ENCODE measurements around the gene ATP5F1D.

DNA sequence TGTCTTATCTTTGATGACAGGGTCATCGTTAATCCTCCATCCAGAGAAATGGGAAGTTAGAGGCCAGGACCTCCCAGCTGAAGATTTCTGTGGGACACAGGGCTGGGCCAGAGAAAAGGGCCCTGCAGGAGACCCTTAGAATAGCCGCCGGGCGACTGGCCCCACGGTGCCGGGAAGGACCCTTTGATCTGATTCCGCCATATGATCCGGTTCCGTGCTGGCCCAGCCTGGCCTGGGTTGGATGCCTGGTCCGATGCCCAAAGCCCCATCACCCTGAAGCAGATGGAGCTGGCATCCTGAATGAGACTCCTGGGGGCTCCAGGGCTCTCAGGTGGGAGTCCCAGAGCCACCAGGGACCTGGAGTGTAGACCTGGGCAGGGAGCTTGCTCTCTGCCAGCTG lies 42.0 kb upstream of the ATP5F1D start:
- TF ChIP-seq, protein P1, sequence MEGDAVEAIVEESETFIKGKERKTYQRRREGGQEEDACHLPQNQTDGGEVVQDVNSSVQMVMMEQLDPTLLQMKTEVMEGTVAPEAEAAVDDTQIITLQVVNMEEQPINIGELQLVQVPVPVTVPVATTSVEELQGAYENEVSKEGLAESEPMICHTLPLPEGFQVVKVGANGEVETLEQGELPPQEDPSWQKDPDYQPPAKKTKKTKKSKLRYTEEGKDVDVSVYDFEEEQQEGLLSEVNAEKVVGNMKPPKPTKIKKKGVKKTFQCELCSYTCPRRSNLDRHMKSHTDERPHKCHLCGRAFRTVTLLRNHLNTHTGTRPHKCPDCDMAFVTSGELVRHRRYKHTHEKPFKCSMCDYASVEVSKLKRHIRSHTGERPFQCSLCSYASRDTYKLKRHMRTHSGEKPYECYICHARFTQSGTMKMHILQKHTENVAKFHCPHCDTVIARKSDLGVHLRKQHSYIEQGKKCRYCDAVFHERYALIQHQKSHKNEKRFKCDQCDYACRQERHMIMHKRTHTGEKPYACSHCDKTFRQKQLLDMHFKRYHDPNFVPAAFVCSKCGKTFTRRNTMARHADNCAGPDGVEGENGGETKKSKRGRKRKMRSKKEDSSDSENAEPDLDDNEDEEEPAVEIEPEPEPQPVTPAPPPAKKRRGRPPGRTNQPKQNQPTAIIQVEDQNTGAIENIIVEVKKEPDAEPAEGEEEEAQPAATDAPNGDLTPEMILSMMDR (conservative IDR thresholded peaks at IDR 0.05; ENCODE audit: low read length), result no peak
- no peak for TF ChIP-seq EZH2phosphoT487 (IDR thresholded peaks at IDR 0.05; ENCODE audit: borderline replicate concordance)

Measured in Loucy (cell line).